HS-5 (cell line): Measurements from ENCODE around the gene PDSS1.

Source experiments
- DNase-seq: peaks from one replicate; pipeline ENCODE4 v3.0.0-alpha.2; 2012; ENCODE audit warnings: low read depth

PDSS1 gene

DNA sequence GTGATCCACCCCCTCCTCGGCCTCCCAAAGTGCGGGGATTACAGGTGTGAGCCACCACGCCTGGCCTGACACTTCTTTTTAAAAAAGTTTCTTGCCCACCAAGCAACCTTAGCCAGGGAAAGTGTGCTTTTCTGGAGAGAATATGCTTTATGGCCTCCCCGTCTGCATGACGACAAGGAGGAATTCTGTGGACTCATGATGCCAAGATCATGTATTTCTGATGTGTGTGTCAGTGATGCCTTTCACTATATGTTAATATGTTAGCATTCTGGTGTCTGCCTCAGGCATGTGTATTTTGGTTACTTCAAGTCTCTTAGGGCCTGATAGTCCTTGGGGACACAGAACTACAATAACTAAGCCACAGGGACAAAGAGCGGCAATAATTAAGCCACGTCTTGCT is 2.1 kb downstream of the PDSS1 start:
- no peak for DNase-seq

- DNase-seq: no peak
Observed at GRCh38 chr10:26700884-26701630, 3.6 kb downstream of the PDSS1 start.

GRCh38 chr10:26703096-26703495 is 5.6 kb downstream of the PDSS1 start:
- DNase-seq: no peak

DNA sequence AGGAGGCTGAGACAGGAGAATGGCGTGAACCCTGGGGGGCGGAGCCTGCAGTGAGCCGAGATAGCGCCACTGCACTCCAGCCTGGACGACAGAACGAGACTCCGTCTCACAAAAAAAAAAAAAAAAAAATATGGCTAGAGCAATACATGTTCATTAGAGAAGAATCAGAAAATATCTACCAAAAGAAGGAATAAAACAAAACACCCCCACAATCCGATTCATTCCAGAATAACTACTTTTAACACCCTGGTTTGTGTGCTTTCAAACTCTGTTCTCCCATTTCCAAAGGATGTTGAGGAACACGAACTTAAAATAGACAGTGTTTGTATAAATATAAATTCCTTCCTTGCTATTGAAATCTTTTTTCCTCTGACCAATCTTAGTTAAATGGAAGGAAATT is 6.5 kb downstream of the PDSS1 start:
- no peak for DNase-seq

DNA sequence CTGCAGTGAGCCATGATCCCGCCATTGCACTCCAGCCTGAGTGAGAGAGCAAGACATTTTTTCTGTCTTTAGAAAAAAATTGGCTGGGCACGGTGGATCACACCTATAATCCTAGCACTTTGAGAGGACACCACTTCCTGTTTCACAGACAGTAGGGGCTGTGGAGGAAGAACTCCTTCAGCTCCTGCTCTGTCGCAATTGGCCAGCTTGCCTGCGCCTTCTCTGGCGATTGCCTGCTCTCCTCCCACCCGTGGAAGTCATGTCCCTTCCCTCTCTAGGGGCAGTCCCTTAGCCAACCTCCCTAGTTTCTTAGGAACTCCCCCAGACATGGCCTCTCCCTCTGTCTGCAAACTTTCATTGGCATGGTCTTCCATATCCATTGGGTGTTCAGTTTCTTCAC is 8.7 kb downstream of the PDSS1 start:
- no peak for DNase-seq

DNA sequence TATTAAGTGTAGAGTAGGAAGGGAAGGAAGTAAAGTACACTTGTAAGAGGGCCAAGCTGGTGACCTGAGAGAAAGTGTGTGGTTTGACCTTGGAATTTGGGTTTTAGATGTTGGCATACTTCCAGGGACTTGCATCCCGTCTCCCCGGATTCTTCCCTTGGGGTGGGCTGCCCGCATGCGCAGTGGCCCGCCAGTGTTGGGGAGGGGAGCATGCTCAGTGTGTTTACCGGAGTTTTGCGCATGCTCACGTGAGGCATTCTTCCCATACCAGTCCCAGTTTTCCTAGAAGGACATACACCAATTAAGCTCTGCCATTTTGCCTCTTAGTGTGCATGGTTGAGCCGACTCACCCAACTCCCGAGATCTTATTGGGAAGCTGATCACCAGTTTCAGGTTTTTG is 9.4 kb downstream of the PDSS1 start:
- no peak for DNase-seq

GRCh38 chr10:26711324-26711723 is 13.8 kb downstream of the PDSS1 start:
- DNase-seq: no peak

- DNase-seq: no peak
Observed at GRCh38 chr10:26714415-26715136, 17.1 kb downstream of the PDSS1 start.

DNA sequence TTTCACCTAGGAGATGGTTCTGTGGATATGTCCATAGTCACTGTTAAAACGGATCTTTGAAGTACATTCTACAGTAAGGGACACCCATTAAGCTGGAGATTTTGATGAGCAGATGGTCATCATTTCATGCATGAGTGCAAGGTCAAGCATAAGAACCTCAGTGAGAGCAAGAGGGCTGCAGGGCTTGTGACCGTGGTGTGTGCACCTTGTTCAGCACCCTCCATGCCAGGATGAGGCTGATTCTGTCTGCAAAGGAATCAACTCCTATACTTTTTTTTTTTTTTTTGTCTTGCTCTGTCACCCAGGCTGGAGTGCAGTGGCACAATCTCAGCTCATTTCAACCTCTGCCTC is 17.6 kb downstream of the PDSS1 start:
- no peak for DNase-seq

DNA sequence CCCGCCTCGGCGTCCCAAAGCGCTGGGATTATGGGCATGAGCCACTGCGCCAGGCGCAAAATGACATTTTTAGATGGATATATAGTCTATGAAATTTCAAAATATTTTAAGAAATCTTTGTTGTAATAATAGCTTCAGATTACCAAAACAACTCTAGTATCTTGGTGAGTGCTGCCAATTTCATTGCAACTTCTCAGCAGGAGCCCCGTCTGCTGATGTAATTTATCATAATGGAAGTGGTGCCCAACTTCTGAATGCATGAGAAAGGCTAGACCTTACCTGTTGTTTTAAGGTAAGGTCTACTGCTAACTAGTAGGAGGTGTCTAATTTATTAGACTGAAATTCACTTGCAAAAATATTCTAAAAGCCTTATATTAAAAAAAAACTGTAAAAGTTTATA is 20.0 kb downstream of the PDSS1 start:
- no peak for DNase-seq

- DNase-seq: no peak
Observed at GRCh38 chr10:26721561-26721960, 24.1 kb downstream of the PDSS1 start.

- DNase-seq: no peak
Observed at GRCh38 chr10:26723016-26723415, 25.5 kb downstream of the PDSS1 start.

DNA sequence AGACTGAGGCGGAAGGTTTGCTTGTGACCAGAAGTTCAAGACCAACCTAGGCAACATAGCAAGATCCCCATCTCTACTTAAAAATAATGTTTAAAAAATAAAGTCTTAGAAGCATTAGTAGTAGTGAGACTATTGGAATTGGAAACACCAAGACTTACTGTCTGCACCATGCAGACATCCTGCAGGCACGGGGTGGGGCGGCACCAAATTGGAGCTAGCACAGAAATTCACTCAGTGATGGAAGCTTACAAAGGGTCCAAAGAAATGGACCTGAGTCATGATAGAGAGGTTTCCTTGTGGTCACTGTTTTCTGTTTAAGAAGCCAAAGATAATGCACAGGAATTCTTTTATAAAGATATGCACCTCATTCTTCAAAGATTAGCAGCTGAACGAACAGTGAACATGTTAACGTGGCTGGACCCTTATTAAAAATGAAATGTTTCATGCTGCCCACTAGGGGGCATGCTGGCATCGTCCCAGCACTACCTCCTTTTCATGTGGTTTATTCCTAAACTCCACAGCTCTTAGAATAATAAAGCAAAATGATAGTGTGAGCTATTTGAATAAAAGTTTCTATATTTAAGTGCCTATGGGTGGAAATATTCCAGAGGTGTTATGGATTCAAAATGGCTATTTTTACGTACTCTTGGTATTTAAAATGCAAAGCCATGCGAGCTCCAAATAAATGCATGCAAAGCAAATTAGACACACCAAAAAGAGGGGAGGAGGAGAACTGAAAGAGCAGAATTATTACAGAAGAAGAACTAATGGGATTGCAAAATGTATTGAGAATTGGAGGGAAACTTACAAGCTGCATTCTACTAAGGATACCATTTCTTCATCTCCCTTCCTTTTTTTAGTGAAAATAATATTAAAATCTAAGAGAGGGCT is 28.6 kb downstream of the PDSS1 start:
- no peak for DNase-seq

DNA sequence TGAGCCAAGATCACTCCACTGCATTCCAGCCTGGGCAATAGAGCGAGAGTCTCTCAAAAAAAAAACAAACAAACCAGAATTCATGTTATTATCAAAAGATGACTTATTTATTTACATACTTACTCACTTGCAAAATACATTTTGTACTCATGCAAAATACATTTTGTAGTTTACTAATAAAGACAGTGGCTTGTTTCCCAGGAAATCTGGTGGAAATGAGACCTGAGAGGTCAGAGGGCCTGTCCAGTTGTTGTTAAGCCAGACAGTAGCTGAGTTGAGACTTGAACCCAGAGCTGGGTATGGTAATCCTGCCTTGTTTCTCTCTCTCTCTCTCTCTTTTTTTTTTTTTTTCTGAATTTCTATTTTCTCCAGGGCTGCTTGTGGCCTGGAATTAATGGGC is 29.5 kb downstream of the PDSS1 start:
- no peak for DNase-seq

- no peak for DNase-seq
Observed at GRCh38 chr10:26728957-26729356, 31.5 kb downstream of the PDSS1 start.

DNA sequence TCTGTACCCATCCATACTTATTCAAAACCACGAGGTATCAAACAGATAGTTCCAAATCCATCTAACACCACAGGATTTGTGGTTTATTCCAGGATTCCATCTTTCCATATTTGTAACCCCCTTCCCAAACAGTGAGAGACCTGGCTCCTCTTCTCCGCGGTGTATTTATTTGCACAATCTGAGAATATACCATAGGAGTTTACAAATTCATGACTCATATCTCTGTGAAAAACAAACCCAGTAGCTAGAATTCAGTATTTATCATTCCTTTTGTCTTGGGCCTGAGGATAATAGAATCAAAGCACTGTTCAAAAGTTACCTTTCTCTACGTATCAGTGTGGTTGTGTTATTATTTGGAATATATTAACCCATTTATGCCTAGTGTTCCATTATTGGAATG is 31.9 kb downstream of the PDSS1 start:
- DNase-seq: no peak

- DNase-seq: no peak
Observed at GRCh38 chr10:26730552-26730951, 33.1 kb downstream of the PDSS1 start.

DNA sequence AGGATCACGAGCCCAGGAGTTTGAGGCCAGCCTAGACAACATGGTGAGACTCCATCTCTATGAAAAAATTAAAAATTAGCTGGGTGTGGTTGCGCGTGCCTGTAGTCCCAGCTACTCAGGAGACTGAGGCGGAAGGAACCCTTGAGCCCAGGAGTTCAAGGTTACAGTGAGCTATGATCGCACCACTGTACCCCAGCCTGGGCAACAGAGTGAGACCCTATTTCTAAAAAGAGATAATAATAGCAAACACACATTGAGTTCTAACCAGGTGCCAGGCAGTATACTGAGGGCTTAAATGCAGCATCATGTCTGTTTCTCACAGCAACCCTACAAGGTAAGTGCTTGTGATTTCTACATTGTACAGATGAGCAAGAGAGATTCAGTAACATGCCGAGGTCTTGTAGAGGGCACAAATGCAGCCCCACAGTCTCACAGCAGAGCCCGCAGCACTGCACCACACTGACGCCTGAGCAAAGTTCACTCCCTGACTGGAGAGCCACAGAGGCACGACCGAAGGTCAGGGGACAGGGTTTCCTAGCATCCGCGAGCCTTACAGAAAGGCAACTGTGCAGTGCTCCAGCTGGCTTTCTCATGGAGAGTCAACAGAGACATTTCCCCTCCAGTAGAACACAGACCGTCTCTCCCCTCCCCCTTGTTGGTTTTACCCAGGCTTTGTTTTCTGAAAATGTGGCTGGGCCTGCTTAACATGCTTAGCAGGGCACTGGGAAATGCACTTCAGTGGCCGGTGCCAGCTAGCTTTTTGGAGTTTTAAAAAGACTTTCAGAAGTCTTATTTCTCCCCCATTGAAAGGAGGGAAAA is 36.5 kb downstream of the PDSS1 start:
- no peak for DNase-seq

DNA sequence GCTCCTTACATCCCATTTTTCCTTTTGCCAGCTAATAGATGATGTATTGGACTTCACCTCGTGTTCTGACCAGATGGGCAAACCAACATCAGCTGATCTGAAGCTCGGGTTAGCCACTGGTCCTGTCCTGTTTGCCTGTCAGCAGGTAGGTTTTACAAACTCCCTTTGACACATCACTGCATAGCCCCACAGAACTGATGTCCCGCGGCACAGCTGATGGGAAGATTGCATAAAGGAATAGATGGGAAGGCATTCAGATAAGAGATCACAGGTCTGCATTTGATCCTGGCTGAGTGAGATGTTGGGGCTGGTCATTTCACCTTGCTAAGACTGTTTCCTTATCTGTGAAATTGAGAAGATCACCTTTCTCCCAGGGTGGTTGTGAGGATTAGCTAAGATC is 37.9 kb downstream of the PDSS1 start:
- no peak for DNase-seq

GRCh38 chr10:26737730-26738129 is 40.2 kb downstream of the PDSS1 start:
- no peak for DNase-seq

DNA sequence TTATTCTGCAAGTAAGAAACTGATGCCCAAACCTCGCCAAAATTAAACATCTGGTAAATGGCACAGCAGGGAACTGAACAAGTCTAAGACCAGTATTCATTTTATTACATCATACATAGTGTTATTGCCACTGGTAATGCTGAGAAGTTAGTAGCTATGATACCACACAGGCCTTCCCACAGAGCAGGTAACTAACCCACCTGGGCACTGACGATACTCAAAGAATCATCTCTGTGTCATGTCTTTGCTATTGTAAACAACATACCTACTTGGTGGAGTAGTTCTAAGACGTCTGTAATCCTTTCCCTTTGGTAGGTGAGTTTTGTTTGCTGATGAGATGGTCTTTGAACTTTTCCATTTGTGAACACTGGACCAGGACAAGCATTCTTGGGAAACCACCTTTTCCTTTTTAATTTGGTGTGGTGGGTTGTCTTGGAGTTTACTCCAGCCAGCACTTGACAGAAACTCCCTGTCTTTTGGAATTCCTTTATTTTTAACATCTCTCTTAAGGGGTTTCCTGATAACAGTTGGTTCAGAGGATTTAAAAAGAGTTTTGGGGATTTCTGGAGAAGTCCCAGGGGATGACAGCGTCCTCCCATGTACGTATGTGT is 40.9 kb downstream of the PDSS1 start:
- no peak for DNase-seq
